ENCODE measurements around the gene CFB. TPM values are rescaled to one million over a fixed set of nuclear protein-coding genes. Genes with fewer than 3 reads are reported as not detected.

Gene CFB
- total RNA-seq, 1 donor from 2014 or later = 1.4 TPM

DNA sequence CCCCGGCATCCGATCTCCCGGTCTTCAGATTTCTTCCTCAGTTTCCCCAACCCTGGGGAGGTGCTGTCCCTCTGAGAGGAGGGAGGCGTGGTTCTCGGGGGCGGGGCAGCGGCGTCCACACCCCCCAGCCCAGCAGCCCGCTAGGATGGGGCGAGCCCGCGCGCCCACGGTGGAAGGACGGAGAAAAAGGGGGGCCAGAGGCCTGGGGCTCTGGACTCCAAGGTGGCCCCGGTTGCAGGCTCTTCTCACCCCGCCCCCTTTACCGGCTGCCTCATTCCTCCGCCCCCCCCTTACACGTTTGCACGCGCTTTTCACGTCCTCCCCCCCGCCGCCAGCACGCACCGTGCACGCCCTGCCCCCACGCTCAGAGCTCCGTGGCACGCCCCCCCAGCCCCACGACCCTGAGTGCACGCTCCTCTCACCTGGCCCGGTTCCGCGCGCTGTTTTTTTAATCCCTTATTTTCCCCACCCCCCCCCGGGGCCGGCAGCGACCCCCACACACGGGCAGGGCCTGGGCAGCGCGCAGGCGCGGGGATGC, 44.4 kb upstream of the CFB start:
- H2AFZ ChIP-seq (ENCODE audit: low read depth, low read length) = peak overlapping the region; percentile 45
- Mint-ChIP-seq H3K4me3 (ENCODE audit: unreplicated experiment) (peak overlapping the region; percentile 68), H3K9me3 (ENCODE audit: unreplicated experiment) (no peaks in the 10 kb centered on the region), H3K27ac (ENCODE audit: unreplicated experiment) (no peak overlapping the region), H3K36me3 (ENCODE audit: low read depth, unreplicated experiment) (no peaks in the 10 kb centered on the region), H3K27me3 (ENCODE audit: low read depth, unreplicated experiment) (peaks cover 9% of the 10 kb centered on the region), H3K4me1 (ENCODE audit: low read depth, unreplicated experiment) (peaks cover 11% of the 10 kb centered on the region)
- H3K4me2 ChIP-seq (ENCODE audit: low read length) = peak overlapping the region; percentile 92
- H3K9me3 ChIP-seq (ENCODE audit: insufficient read depth, low read depth, low read length) = no peaks in the 10 kb centered on the region
- DNase-seq (ENCODE audit: low read depth) (peak; percentile 32), FAIRE-seq (no peak)
- H3K4me1 ChIP-seq (ENCODE audit: insufficient read depth, low read length) = peaks cover 20% of the 10 kb centered on the region
- peak overlapping the region; percentile 66 for H3K4me3 ChIP-seq (ENCODE audit: insufficient read depth, low read depth, low read length)
- H3K36me3 ChIP-seq (ENCODE audit: insufficient read depth, low read length) = no peaks in the 10 kb centered on the region
- H3K27ac ChIP-seq (ENCODE audit: low read depth, low read length) = no peak overlapping the region
- TF ChIP-seq CTCF (IDR thresholded peaks at IDR 0.05; ENCODE audit: insufficient read depth, low read depth, low read length) = no peak
- TF ChIP-seq EZH2 (IDR thresholded peaks at IDR 0.05; ENCODE audit: insufficient read depth, low read length) = no peak
- no peaks in the 10 kb centered on the region for H3K27me3 ChIP-seq (ENCODE audit: insufficient read depth, low read length)
- H4K20me1 ChIP-seq (ENCODE audit: insufficient read depth, low read length) = peaks cover 4% of the 10 kb centered on the region
- H3K79me2 ChIP-seq (ENCODE audit: insufficient read depth, low read length) = peaks cover 14% of the 10 kb centered on the region
- H3K9ac ChIP-seq (ENCODE audit: low read length) = peak overlapping the region; percentile 72

- H3K36me3 Mint-ChIP-seq (ENCODE audit: low read depth, unreplicated experiment) = no peaks in the 10 kb centered on the region
- peak within 1 kb of the TSS; percentile 87 for H3K27ac Mint-ChIP-seq (ENCODE audit: unreplicated experiment)
- peaks cover 11% of the 10 kb centered on the region for H3K4me1 Mint-ChIP-seq (ENCODE audit: low read depth, unreplicated experiment)
- Histone ChIP-seq H3K79me2 (ENCODE audit: insufficient read depth, low read length) (peaks cover 14% of the 10 kb centered on the region), H3K4me1 (ENCODE audit: insufficient read depth, low read length) (peaks cover 16% of the 10 kb centered on the region), H2AFZ (ENCODE audit: low read depth, low read length) (peak within 1 kb of the TSS; percentile 90), H3K4me2 (ENCODE audit: low read length) (peak within 1 kb of the TSS; percentile 92), H4K20me1 (ENCODE audit: insufficient read depth, low read length) (peaks cover 4% of the 10 kb centered on the region), H3K36me3 (ENCODE audit: insufficient read depth, low read length) (no peaks in the 10 kb centered on the region), H3K27me3 (ENCODE audit: insufficient read depth, low read length) (no peaks in the 10 kb centered on the region), H3K9ac (ENCODE audit: low read length) (peak within 1 kb of the TSS; percentile 72), H3K4me3 (ENCODE audit: insufficient read depth, low read depth, low read length) (peak within 1 kb of the TSS; percentile 66), H3K27ac (ENCODE audit: low read depth, low read length) (peak within 1 kb of the TSS; percentile 51), H3K9me3 (ENCODE audit: insufficient read depth, low read depth, low read length) (no peaks in the 10 kb centered on the region)
- peaks cover 9% of the 10 kb centered on the region for H3K27me3 Mint-ChIP-seq (ENCODE audit: low read depth, unreplicated experiment)
- no peak for TF ChIP-seq CTCF (IDR thresholded peaks at IDR 0.05; ENCODE audit: insufficient read depth, low read depth, low read length)
- DNase-seq (ENCODE audit: low read depth) (peak; percentile 94), FAIRE-seq (no peak)
- peak within 1 kb of the TSS; percentile 82 for H3K4me3 Mint-ChIP-seq (ENCODE audit: unreplicated experiment)
- H3K9me3 Mint-ChIP-seq (ENCODE audit: unreplicated experiment) = no peaks in the 10 kb centered on the region
Observed at GRCh38 chr6:31901953-31902643, 43.8 kb upstream of the CFB start, which contains the start of gene ZBTB12. Gene ZBTB12, minus strand, starts transcription at chr6:31902086. Its CDS starts 781 bp downstream, at chr6:31901305.

GRCh38 chr6:31903957-31904356, 41.9 kb upstream of the CFB start:
- Histone ChIP-seq H3K27me3 (ENCODE audit: insufficient read depth, low read length) (no peaks in the 10 kb centered on the region), H4K20me1 (ENCODE audit: insufficient read depth, low read length) (no peaks in the 10 kb centered on the region), H3K4me3 (ENCODE audit: insufficient read depth, low read depth, low read length) (no peak overlapping the region), H3K36me3 (ENCODE audit: insufficient read depth, low read length) (no peaks in the 10 kb centered on the region), H3K27ac (ENCODE audit: low read depth, low read length) (no peak overlapping the region), H3K4me1 (ENCODE audit: insufficient read depth, low read length) (peaks cover 8% of the 10 kb centered on the region), H3K4me2 (ENCODE audit: low read length) (no peak overlapping the region), H3K79me2 (ENCODE audit: insufficient read depth, low read length) (peaks cover 4% of the 10 kb centered on the region), H2AFZ (ENCODE audit: low read depth, low read length) (no peak overlapping the region), H3K9me3 (ENCODE audit: insufficient read depth, low read depth, low read length) (no peaks in the 10 kb centered on the region), H3K9ac (ENCODE audit: low read length) (no peak overlapping the region)
- Mint-ChIP-seq H3K27me3 (ENCODE audit: low read depth, unreplicated experiment) (peaks cover 9% of the 10 kb centered on the region), H3K27ac (ENCODE audit: unreplicated experiment) (no peak overlapping the region), H3K4me1 (ENCODE audit: low read depth, unreplicated experiment) (peaks cover 6% of the 10 kb centered on the region), H3K4me3 (ENCODE audit: unreplicated experiment) (peak overlapping the region; percentile 27), H3K9me3 (ENCODE audit: unreplicated experiment) (no peaks in the 10 kb centered on the region), H3K36me3 (ENCODE audit: low read depth, unreplicated experiment) (no peaks in the 10 kb centered on the region)
- DNase-seq (ENCODE audit: low read depth) (no peak), FAIRE-seq (no peak)
- TF ChIP-seq CTCF (IDR thresholded peaks at IDR 0.05; ENCODE audit: insufficient read depth, low read depth, low read length) (no peak), EZH2 (IDR thresholded peaks at IDR 0.05; ENCODE audit: insufficient read depth, low read length) (no peak)
